HEK293T (cell line): ENCODE data around the gene TAF1B.

Source experiments
- BHLHE40 ChIP-seq: fragments of 450-650 bp; IDR thresholded peaks from 2 replicates; pipeline ENCODE4 v1.6.1; 2016; ENCODE audit warnings: mild to moderate bottlenecking, moderate library complexity, borderline replicate concordance
- ELF4 ChIP-seq: fragments of 450-650 bp; IDR thresholded peaks from 2 replicates; pipeline ENCODE4 v1.6.1; 2017; ENCODE audit warnings: antibody characterized with exemption
- FOXA1 ChIP-seq: fragments of 450-650 bp; IDR thresholded peaks from 2 replicates; pipeline ENCODE4 v1.6.1; 2016; ENCODE audit warnings: mild to moderate bottlenecking
- FOXK2 ChIP-seq: fragments of 450-650 bp; IDR thresholded peaks from 2 replicates; pipeline ENCODE4 v1.6.1; 2016; ENCODE audit warnings: mild to moderate bottlenecking
- FOXM1 ChIP-seq: fragments of 450-650 bp; IDR thresholded peaks from 2 replicates; pipeline ENCODE4 v1.6.1; 2017; ENCODE audit warnings: mild to moderate bottlenecking, borderline replicate concordance
- HDGF ChIP-seq: fragments of 450-650 bp; IDR thresholded peaks from 2 replicates; pipeline ENCODE4 v1.6.1; 2017; ENCODE audit warnings: antibody characterized with exemption, borderline replicate concordance
- L3MBTL2 ChIP-seq: fragments of 450-650 bp; conservative IDR thresholded peaks from 2 replicates; pipeline ENCODE4 v1.6.1; 2016; ENCODE audit warnings: mild to moderate bottlenecking
- LEF1 ChIP-seq: fragments of 450-650 bp; IDR thresholded peaks from 2 replicates; pipeline ENCODE4 v1.6.1; 2017; ENCODE audit warnings: mild to moderate bottlenecking, borderline replicate concordance

DNA sequence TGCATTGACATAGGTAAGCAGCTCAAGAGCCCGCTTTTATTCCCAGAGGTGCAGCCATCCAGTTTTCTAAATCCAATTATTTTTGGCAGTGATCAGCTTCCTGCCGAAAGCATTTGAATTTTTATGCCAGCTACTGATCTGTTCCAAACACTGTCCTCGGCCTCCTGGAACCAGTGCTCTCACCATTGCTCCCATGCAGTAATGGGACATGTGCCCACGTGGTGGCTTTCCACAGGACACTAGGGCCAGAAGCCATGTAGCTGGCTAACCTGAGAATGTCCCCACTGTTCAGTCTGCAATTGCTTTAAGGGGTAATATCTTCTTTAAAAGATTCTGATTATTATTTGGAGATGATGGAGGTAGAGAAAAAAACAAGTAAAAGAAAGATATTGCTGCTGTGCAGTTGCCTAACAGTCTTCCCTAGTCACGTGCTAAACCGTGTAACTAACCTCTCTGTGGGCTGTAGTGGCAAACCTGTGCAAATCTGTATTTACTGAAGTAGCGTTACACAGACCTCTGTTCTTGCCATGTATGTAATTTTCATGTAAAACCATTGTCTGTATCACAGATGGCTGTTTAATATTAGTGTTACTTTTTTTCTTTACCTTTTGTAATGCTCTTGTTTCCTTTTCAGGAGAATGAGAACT, 121.2 kb downstream of the TAF1B start:
- TF ChIP-seq FOXM1 (no peak), L3MBTL2 (no peak), FOXK2 (no peak), LEF1 (no peak), HDGF (no peak), BHLHE40 (no peak), FOXA1 (no peak), ELF4 (no peak)
